Activated CD4-positive, alpha-beta memory T cell treated with anti-CD3 and anti-CD28 coated beads, Interleukin-2, amount 10 ng/mL, durations not matched to agents 7 days and 5 days (primary cell): ENCODE results near the gene NLGN4X. TPM values are rescaled to one million over a fixed set of nuclear protein-coding genes. Genes with fewer than 3 reads are reported as not detected.

Experiments used
- CTCF ChIA-PET: fragments of 350-600 bp; sonication (Branson Sonifier 250); formaldehyde crosslinking; loops from one replicate; lab custom pipeline; 2021; ENCODE audit warnings: antibody characterized with exemption, inconsistent platforms; lab: Charles Lee
- POLR2A ChIA-PET: fragments of 350-600 bp; sonication (Branson Sonifier 250); formaldehyde crosslinking; loops from one replicate; lab custom pipeline; 2021; ENCODE audit warnings: antibody characterized with exemption; lab: Charles Lee
- DNase-seq: peaks from one replicate; pipeline ENCODE4 v3.0.0-alpha.2; 2020
- H3K27ac Mint-ChIP-seq: one replicate; pipeline ENCODE4 v1.8.0; 2021; ENCODE audit warnings: mild to moderate bottlenecking, mixed read lengths
- H3K27me3 Mint-ChIP-seq: one replicate; pipeline ENCODE4 v1.8.0; 2021; ENCODE audit warnings: mixed read lengths
- H3K36me3 Mint-ChIP-seq: one replicate; pipeline ENCODE4 v1.8.0; 2021; ENCODE audit warnings: low read depth, mixed read lengths
- H3K4me1 Mint-ChIP-seq: one replicate; pipeline ENCODE4 v1.8.0; 2021; ENCODE audit warnings: mixed read lengths
- H3K4me3 Mint-ChIP-seq: one replicate; pipeline ENCODE4 v1.8.0; 2021; ENCODE audit warnings: mild to moderate bottlenecking, mixed read lengths
- H3K9me3 Mint-ChIP-seq: one replicate; pipeline ENCODE4 v1.8.0; 2021; ENCODE audit warnings: mixed read lengths
- total RNA-seq, 2 experiments: library from RNA; stranded (reverse); gene quantifications; one replicate each; pipeline ENCODE4 v1.2.3, GENCODE V29; 2021

NLGN4X gene
- not detected for total RNA-seq

GRCh38 chrX:6228720-6229119 is at the start of gene NLGN4X:
Gene NLGN4X (minus strand): TSS chrX:6228867. CDS start chrX:6151466, 77,401 bp downstream.
- Mint-ChIP-seq H3K27ac (no peak within 1 kb of the TSS), H3K4me3 (no peak within 1 kb of the TSS), H3K27me3 (peaks cover 20% of the 10 kb centered on the region), H3K4me1 (no peaks in the 10 kb centered on the region), H3K9me3 (no peaks in the 10 kb centered on the region), H3K36me3 (no peaks in the 10 kb centered on the region)
- ChIA-PET POLR2A (no interaction called here), CTCF (no interaction called here)
- DNase-seq: no peak

GRCh38 chrX:6266041-6266440 is 37.4 kb upstream of the NLGN4X start:
- Mint-ChIP-seq H3K4me3 (no peak overlapping the region), H3K27me3 (no peaks in the 10 kb centered on the region), H3K9me3 (no peaks in the 10 kb centered on the region), H3K36me3 (no peaks in the 10 kb centered on the region), H3K27ac (no peak overlapping the region), H3K4me1 (no peaks in the 10 kb centered on the region)
- DNase-seq: no peak
- ChIA-PET POLR2A (no interaction called here), CTCF (no interaction called here)

- Mint-ChIP-seq H3K27me3 (no peaks in the 10 kb centered on the region), H3K4me1 (no peaks in the 10 kb centered on the region), H3K36me3 (no peaks in the 10 kb centered on the region), H3K4me3 (no peak overlapping the region), H3K9me3 (no peaks in the 10 kb centered on the region), H3K27ac (no peak overlapping the region)
- POLR2A ChIA-PET: no interaction called here
- DNase-seq: no peak
- CTCF ChIA-PET: no interaction called here
Measured at GRCh38 chrX:6262959-6263358, 34.3 kb upstream of the NLGN4X start.

- Mint-ChIP-seq H3K36me3 (no peaks in the 10 kb centered on the region), H3K4me3 (no peak overlapping the region), H3K27ac (no peak overlapping the region), H3K4me1 (no peaks in the 10 kb centered on the region), H3K27me3 (no peaks in the 10 kb centered on the region), H3K9me3 (no peaks in the 10 kb centered on the region)
- ChIA-PET CTCF (no interaction called here), POLR2A (no interaction called here)
- DNase-seq: no peak
Measured at GRCh38 chrX:6257025-6257424, 28.4 kb upstream of the NLGN4X start.

GRCh38 chrX:6244666-6245065 is 16.0 kb upstream of the NLGN4X start:
- H3K27ac Mint-ChIP-seq: no peak overlapping the region
- H3K4me3 Mint-ChIP-seq: no peak overlapping the region
- H3K9me3 Mint-ChIP-seq: no peaks in the 10 kb centered on the region
- no peak for DNase-seq
- no peaks in the 10 kb centered on the region for H3K36me3 Mint-ChIP-seq
- H3K27me3 Mint-ChIP-seq: no peaks in the 10 kb centered on the region
- H3K4me1 Mint-ChIP-seq: no peaks in the 10 kb centered on the region
- POLR2A ChIA-PET: no interaction called here
- CTCF ChIA-PET: no interaction called here

- H3K27me3 Mint-ChIP-seq: no peaks in the 10 kb centered on the region
- H3K4me3 Mint-ChIP-seq: no peak overlapping the region
- H3K27ac Mint-ChIP-seq: no peak overlapping the region
- CTCF ChIA-PET: no interaction called here
- POLR2A ChIA-PET: no interaction called here
- H3K36me3 Mint-ChIP-seq: no peaks in the 10 kb centered on the region
- DNase-seq: no peak
- H3K9me3 Mint-ChIP-seq: no peaks in the 10 kb centered on the region
- no peaks in the 10 kb centered on the region for H3K4me1 Mint-ChIP-seq
Measured at GRCh38 chrX:6238576-6238975, 9.9 kb upstream of the NLGN4X start.

- DNase-seq: no peak
- Mint-ChIP-seq H3K9me3 (no peaks in the 10 kb centered on the region), H3K4me3 (no peak overlapping the region), H3K27ac (no peak overlapping the region), H3K4me1 (no peaks in the 10 kb centered on the region), H3K36me3 (no peaks in the 10 kb centered on the region), H3K27me3 (peaks cover 20% of the 10 kb centered on the region)
- ChIA-PET POLR2A (no interaction called here), CTCF (no interaction called here)
Measured at GRCh38 chrX:6227935-6228334, 732 bp downstream of the NLGN4X start.

GRCh38 chrX:6227453-6227835 is 1.2 kb downstream of the NLGN4X start:
- Mint-ChIP-seq H3K9me3 (no peaks in the 10 kb centered on the region), H3K4me1 (no peaks in the 10 kb centered on the region), H3K27me3 (peaks cover 20% of the 10 kb centered on the region), H3K4me3 (no peak overlapping the region), H3K36me3 (no peaks in the 10 kb centered on the region), H3K27ac (no peak overlapping the region)
- ChIA-PET CTCF (no interaction called here), POLR2A (no interaction called here)
- no peak for DNase-seq

GRCh38 chrX:6226596-6227452 is 1.8 kb downstream of the NLGN4X start:
- no peaks in the 10 kb centered on the region for H3K9me3 Mint-ChIP-seq
- H3K27me3 Mint-ChIP-seq: peaks cover 20% of the 10 kb centered on the region
- H3K4me3 Mint-ChIP-seq: no peak overlapping the region
- H3K27ac Mint-ChIP-seq: no peak overlapping the region
- ChIA-PET CTCF (no interaction called here), POLR2A (no interaction called here)
- H3K4me1 Mint-ChIP-seq: no peaks in the 10 kb centered on the region
- DNase-seq: no peak
- no peaks in the 10 kb centered on the region for H3K36me3 Mint-ChIP-seq

GRCh38 chrX:6225911-6226595 is 2.6 kb downstream of the NLGN4X start:
- no peak overlapping the region for H3K4me3 Mint-ChIP-seq
- no peaks in the 10 kb centered on the region for H3K9me3 Mint-ChIP-seq
- POLR2A ChIA-PET: no interaction called here
- no peak for DNase-seq
- H3K27ac Mint-ChIP-seq: no peak overlapping the region
- CTCF ChIA-PET: no interaction called here
- no peaks in the 10 kb centered on the region for H3K4me1 Mint-ChIP-seq
- H3K27me3 Mint-ChIP-seq: peaks cover 20% of the 10 kb centered on the region
- H3K36me3 Mint-ChIP-seq: no peaks in the 10 kb centered on the region

- POLR2A ChIA-PET: no interaction called here
- H3K4me3 Mint-ChIP-seq: no peak overlapping the region
- no peak overlapping the region for H3K27ac Mint-ChIP-seq
- H3K9me3 Mint-ChIP-seq: no peaks in the 10 kb centered on the region
- DNase-seq: no peak
- H3K27me3 Mint-ChIP-seq: peaks cover 20% of the 10 kb centered on the region
- no peaks in the 10 kb centered on the region for H3K4me1 Mint-ChIP-seq
- CTCF ChIA-PET: no interaction called here
- no peaks in the 10 kb centered on the region for H3K36me3 Mint-ChIP-seq
Measured at GRCh38 chrX:6225288-6225910, 3.3 kb downstream of the NLGN4X start.

- H3K4me1 Mint-ChIP-seq: no peaks in the 10 kb centered on the region
- ChIA-PET POLR2A (no interaction called here), CTCF (no interaction called here)
- H3K36me3 Mint-ChIP-seq: no peaks in the 10 kb centered on the region
- no peak overlapping the region for H3K27ac Mint-ChIP-seq
- H3K9me3 Mint-ChIP-seq: no peaks in the 10 kb centered on the region
- H3K4me3 Mint-ChIP-seq: no peak overlapping the region
- H3K27me3 Mint-ChIP-seq: peaks cover 14% of the 10 kb centered on the region
- DNase-seq: no peak
Measured at GRCh38 chrX:6223516-6223915, 5.2 kb downstream of the NLGN4X start.

GRCh38 chrX:6210230-6210629 is 18.4 kb downstream of the NLGN4X start:
- Mint-ChIP-seq H3K4me3 (no peak overlapping the region), H3K27me3 (no peaks in the 10 kb centered on the region), H3K36me3 (no peaks in the 10 kb centered on the region), H3K27ac (no peak overlapping the region), H3K4me1 (no peaks in the 10 kb centered on the region), H3K9me3 (no peaks in the 10 kb centered on the region)
- CTCF ChIA-PET: no interaction called here
- DNase-seq: no peak
- POLR2A ChIA-PET: no interaction called here
